ENCODE data around the gene SEZ6L2.
A peak's percentile ranks its signal among the peaks of the same experiment; 100 is the strongest.

SEZ6L2 gene

GRCh38 chr16:29831490-29831889, 67.9 kb downstream of the SEZ6L2 start:
- H3K36me3 ChIP-seq (ENCODE audit: low read depth) = peaks cover 19% of the 10 kb centered on the region
- ATAC-seq (ENCODE audit: low read depth) = no peak
- H3K4me1 ChIP-seq (ENCODE audit: insufficient read depth, poor library complexity, severe bottlenecking) = no peaks in the 10 kb centered on the region
- no peak for TF ChIP-seq CTCF (IDR thresholded peaks at IDR 0.05; ENCODE audit: poor library complexity, severe bottlenecking)
- no peak overlapping the region for H3K4me3 ChIP-seq (ENCODE audit: severe bottlenecking)
- H3K27me3 ChIP-seq (ENCODE audit: insufficient read depth, poor library complexity, severe bottlenecking) = no peaks in the 10 kb centered on the region
- no peaks in the 10 kb centered on the region for H3K9me3 ChIP-seq (ENCODE audit: severe bottlenecking)
- no peak overlapping the region for H3K27ac ChIP-seq (ENCODE audit: poor library complexity, severe bottlenecking)
- no peak for DNase-seq (ENCODE audit: low spot score)

- Histone ChIP-seq H3K27ac (ENCODE audit: poor library complexity, severe bottlenecking) (no peak overlapping the region), H3K9me3 (ENCODE audit: severe bottlenecking) (no peaks in the 10 kb centered on the region), H3K4me1 (ENCODE audit: insufficient read depth, poor library complexity, severe bottlenecking) (no peaks in the 10 kb centered on the region), H3K36me3 (ENCODE audit: low read depth) (peaks cover 22% of the 10 kb centered on the region), H3K4me3 (ENCODE audit: severe bottlenecking) (no peak overlapping the region), H3K27me3 (ENCODE audit: insufficient read depth, poor library complexity, severe bottlenecking) (no peaks in the 10 kb centered on the region)
- ATAC-seq (ENCODE audit: low read depth) = no peak
- no peak for TF ChIP-seq CTCF (IDR thresholded peaks at IDR 0.05; ENCODE audit: poor library complexity, severe bottlenecking)
- DNase-seq (ENCODE audit: low spot score) = no peak
Observed at GRCh38 chr16:29830774-29831173, 68.6 kb downstream of the SEZ6L2 start.

DNA sequence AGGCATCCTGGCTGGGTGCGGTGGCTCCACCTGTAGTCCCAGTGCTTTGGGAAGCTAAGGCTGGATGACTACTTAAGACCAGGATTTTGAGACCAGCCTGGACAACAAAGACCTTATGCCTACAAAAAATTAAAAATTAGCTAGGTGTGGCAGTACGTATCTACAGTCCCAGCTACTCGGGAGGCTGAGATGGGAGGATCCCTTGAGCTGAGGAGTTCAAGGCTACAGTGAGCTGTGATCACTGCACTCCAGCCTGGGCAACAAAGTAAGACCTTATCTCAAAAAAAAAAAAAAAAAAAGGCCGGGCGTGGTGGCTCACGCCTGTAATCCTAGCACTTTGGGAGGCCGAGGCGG, 73.0 kb downstream of the SEZ6L2 start:
- Histone ChIP-seq H3K27me3 (ENCODE audit: insufficient read depth, poor library complexity, severe bottlenecking) (no peaks in the 10 kb centered on the region), H3K4me3 (ENCODE audit: severe bottlenecking) (no peak overlapping the region), H3K9me3 (ENCODE audit: severe bottlenecking) (no peaks in the 10 kb centered on the region), H3K36me3 (ENCODE audit: low read depth) (peaks cover 9% of the 10 kb centered on the region), H3K27ac (ENCODE audit: poor library complexity, severe bottlenecking) (no peak overlapping the region), H3K4me1 (ENCODE audit: insufficient read depth, poor library complexity, severe bottlenecking) (peaks cover 22% of the 10 kb centered on the region)
- no peak for ATAC-seq (ENCODE audit: low read depth)
- TF ChIP-seq CTCF (IDR thresholded peaks at IDR 0.05; ENCODE audit: poor library complexity, severe bottlenecking) = no peak
- no peak for DNase-seq (ENCODE audit: low spot score)

DNA sequence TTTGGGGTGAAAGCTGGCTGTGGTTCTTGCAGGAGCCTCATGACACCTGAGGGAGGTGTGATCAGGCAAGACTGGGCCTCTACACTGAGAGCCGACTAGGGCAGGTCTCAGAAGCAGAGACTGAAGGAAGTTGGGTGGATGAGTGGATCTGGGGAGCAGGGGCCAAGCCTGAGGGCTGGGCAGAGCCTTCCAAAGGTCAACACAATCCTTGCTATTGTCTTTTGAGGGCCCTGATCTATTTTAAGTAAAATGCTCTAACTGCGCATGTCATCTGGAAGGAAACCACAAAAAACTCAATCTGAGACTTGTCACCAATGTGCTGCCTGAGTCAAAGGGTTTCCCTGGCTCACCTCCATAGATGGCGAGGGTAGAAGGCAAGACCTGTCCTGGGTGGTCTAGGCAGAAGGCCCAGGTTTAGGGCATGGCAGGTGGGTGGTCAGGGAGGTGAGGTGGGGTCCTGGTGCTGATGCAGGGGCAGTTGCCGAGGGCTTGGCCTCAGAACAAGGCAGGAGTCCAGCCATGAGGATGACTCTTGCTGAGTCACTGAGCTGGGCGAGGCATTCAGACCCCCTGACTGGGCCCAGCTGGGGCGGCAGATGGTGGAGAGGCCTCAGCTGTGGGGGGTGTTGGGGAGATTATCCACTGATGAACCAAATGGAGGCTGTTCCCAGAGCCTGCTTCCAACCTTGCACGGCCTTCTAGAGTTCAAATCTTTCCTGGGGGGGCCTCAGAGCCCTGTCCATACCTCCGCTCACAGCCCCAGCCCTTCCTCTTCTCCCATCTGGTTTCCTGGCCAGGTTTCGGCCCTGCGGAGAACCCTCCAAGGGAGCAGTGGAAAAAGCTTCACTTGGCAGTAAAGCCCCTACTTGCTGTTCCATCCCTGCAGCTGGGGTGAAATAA, 74.0 kb downstream of the SEZ6L2 start:
- no peaks in the 10 kb centered on the region for H3K9me3 ChIP-seq (ENCODE audit: severe bottlenecking)
- DNase-seq (ENCODE audit: low spot score) = no peak
- H3K4me3 ChIP-seq (ENCODE audit: severe bottlenecking) = no peak overlapping the region
- H3K27ac ChIP-seq (ENCODE audit: poor library complexity, severe bottlenecking) = peak overlapping the region; percentile 67
- no peak for TF ChIP-seq CTCF (IDR thresholded peaks at IDR 0.05; ENCODE audit: poor library complexity, severe bottlenecking)
- ATAC-seq (ENCODE audit: low read depth) = peak; percentile 11; the same call in 2 of the 3 replicates
- no peaks in the 10 kb centered on the region for H3K27me3 ChIP-seq (ENCODE audit: insufficient read depth, poor library complexity, severe bottlenecking)
- peaks cover 22% of the 10 kb centered on the region for H3K4me1 ChIP-seq (ENCODE audit: insufficient read depth, poor library complexity, severe bottlenecking)
- H3K36me3 ChIP-seq (ENCODE audit: low read depth) = peaks cover 9% of the 10 kb centered on the region; the same call in 1 of the 2 replicates

GRCh38 chr16:29824589-29825144, 74.7 kb downstream of the SEZ6L2 start:
- H3K27ac ChIP-seq (ENCODE audit: poor library complexity, severe bottlenecking) = peak overlapping the region; percentile 67

More at GRCh38 chr16:29824589-29825144, 74.7 kb downstream of the SEZ6L2 start:
- ATAC-seq (ENCODE audit: low read depth) (0 out of 3 replicates have a peak, but pooled peaks have one; percentile 20), DNase-seq (ENCODE audit: low spot score) (no peak)
- H3K27me3 ChIP-seq (ENCODE audit: insufficient read depth, poor library complexity, severe bottlenecking) = no peaks in the 10 kb centered on the region
- no peaks in the 10 kb centered on the region for H3K9me3 ChIP-seq (ENCODE audit: severe bottlenecking)
- H3K4me3 ChIP-seq (ENCODE audit: severe bottlenecking) = no peak overlapping the region
- H3K36me3 ChIP-seq (ENCODE audit: low read depth) = peaks cover 13% of the 10 kb centered on the region
- no peak for TF ChIP-seq CTCF (IDR thresholded peaks at IDR 0.05; ENCODE audit: poor library complexity, severe bottlenecking)
- H3K4me1 ChIP-seq (ENCODE audit: insufficient read depth, poor library complexity, severe bottlenecking) = peaks cover 26% of the 10 kb centered on the region
